DND-41 (cell line): ENCODE data around the gene KMT5C.

Experiments used
- ATAC-seq: fragments of 200-7000 bp; cut with Tn5 transposase; 3 replicates; pipeline ENCODE4 v1.9.1; 2021; ENCODE audit warnings: low read depth; ENCODE audit not compliant: insufficient read depth
- DNase-seq: peaks from one replicate; pipeline ENCODE4 v3.0.0-alpha.2; 2020
- H2AFZ ChIP-seq: 2 replicates; pipeline ENCODE4 v1.6.0; 2012; ENCODE audit warnings: low read depth, low read length
- H3K27ac ChIP-seq: 2 replicates; pipeline ENCODE4 v1.5.1; 2012; ENCODE audit warnings: low read length, inconsistent platforms
- H3K27me3 ChIP-seq: fragments of 200-600 bp; sonication (generic); 2 replicates; pipeline ENCODE4 v1.6.0; 2012; ENCODE audit warnings: low read length, mild to moderate bottlenecking, inconsistent platforms; ENCODE audit not compliant: insufficient read depth, poor library complexity
- H3K36me3 ChIP-seq: 2 replicates; pipeline ENCODE4 v1.5.1; 2012; ENCODE audit warnings: low read length, inconsistent platforms; ENCODE audit not compliant: insufficient read depth
- H3K4me1 ChIP-seq: 2 replicates; pipeline ENCODE4 v1.5.1; 2012; ENCODE audit warnings: mild to moderate bottlenecking, low read length; ENCODE audit not compliant: insufficient read depth
- H3K4me2 ChIP-seq: 2 replicates; pipeline ENCODE4 v1.6.0; 2012; ENCODE audit warnings: mild to moderate bottlenecking, moderate library complexity, low read length, inconsistent platforms; ENCODE audit not compliant: insufficient read depth
- H3K4me3 ChIP-seq, 2 experiments: fragments of 200-600 bp in 1 of 2; shearing (Covaris generic) in 1 of 2; 2 replicates each; pipeline ENCODE4 v1.5.1; 2012 to 2016; ENCODE audit warnings: inconsistent platforms in 2 of 2, low read length in 2 of 2, mild to moderate bottlenecking in 2 of 2, low read depth in 1 of 2, moderate library complexity in 1 of 2
- H3K79me2 ChIP-seq: 2 replicates; pipeline ENCODE4 v1.6.0; 2012; ENCODE audit warnings: low read length, inconsistent platforms; ENCODE audit not compliant: insufficient read depth
- H3K9ac ChIP-seq: 2 replicates; pipeline ENCODE4 v1.6.0; 2012; ENCODE audit warnings: low read depth, mild to moderate bottlenecking, inconsistent platforms, low read length, moderate library complexity
- H3K9me3 ChIP-seq: 2 replicates; pipeline ENCODE4 v1.5.1; 2012; ENCODE audit warnings: low read length, moderate library complexity, mild to moderate bottlenecking, inconsistent platforms; ENCODE audit not compliant: insufficient read depth, severe bottlenecking
- H4K20me1 ChIP-seq: 2 replicates; pipeline ENCODE4 v1.6.0; 2012; ENCODE audit warnings: low read length; ENCODE audit not compliant: insufficient read depth
- EZH2 ChIP-seq: IDR thresholded peaks from 3 replicates; pipeline ENCODE4 v1.6.1; 2012; ENCODE audit warnings: borderline replicate concordance, low read depth, mild to moderate bottlenecking, moderate library complexity, low read length, inconsistent platforms; ENCODE audit not compliant: severe bottlenecking
- TF ChIP-seq, protein P1 (sequence below): IDR thresholded peaks from 2 replicates; pipeline ENCODE4 v1.5.1; 2012; ENCODE audit warnings: borderline replicate concordance, low read length, moderate library complexity, mild to moderate bottlenecking; ENCODE audit not compliant: poor library complexity, severe bottlenecking; ENCODE audit errors: extremely low read depth

KMT5C gene

DNA sequence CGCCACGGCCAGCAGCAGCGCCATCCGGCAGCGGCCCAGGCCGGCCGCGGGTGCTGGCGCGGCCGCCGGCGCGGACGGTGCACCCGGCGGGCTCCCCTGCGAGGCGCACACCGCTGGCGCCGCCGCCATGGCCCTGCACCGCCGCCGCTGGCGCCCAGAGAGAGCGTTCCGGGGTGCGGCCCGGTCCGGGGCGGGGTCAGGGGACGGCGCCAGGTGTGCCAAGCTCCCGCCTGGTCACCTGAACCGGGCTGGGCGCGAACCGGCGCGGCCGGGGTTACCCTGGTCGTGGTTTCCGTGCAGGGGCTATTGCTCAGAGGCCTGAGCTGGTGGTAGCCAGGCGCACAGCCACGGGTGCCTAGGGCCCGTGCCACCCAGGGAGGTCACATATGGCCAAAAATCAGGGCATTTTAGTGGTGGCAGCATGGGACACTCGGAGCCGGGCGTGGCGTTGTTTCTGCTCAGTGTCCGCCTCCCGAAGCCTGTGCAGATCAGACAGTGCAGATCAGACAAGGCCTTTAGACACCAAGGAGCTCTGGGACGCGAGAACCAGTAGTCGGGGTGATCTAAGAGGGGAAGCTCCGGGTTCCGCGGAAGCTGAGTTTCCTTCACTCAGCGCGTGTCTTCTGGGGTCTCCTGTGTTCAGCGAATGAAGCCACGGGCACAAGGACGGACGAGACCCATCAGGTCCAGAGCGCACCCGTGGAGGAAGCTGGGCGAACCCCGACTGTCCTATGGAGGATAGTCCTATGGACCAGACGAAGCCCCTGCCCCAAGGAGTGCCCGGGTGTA is 44.6 kb downstream of the KMT5C start, which contains the start of gene TMEM238:
TSS of gene TMEM238 (minus strand) at position 162 of the 789 bp plus-strand sequence. CDS start at position 129, 33 bp downstream.
- TF ChIP-seq, protein P1, sequence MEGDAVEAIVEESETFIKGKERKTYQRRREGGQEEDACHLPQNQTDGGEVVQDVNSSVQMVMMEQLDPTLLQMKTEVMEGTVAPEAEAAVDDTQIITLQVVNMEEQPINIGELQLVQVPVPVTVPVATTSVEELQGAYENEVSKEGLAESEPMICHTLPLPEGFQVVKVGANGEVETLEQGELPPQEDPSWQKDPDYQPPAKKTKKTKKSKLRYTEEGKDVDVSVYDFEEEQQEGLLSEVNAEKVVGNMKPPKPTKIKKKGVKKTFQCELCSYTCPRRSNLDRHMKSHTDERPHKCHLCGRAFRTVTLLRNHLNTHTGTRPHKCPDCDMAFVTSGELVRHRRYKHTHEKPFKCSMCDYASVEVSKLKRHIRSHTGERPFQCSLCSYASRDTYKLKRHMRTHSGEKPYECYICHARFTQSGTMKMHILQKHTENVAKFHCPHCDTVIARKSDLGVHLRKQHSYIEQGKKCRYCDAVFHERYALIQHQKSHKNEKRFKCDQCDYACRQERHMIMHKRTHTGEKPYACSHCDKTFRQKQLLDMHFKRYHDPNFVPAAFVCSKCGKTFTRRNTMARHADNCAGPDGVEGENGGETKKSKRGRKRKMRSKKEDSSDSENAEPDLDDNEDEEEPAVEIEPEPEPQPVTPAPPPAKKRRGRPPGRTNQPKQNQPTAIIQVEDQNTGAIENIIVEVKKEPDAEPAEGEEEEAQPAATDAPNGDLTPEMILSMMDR = peak; percentile 2
- no peak for TF ChIP-seq EZH2
- DNase-seq = peak; percentile 60
- peaks cover 72% of the 10 kb centered on the region for H3K79me2 ChIP-seq

DNA sequence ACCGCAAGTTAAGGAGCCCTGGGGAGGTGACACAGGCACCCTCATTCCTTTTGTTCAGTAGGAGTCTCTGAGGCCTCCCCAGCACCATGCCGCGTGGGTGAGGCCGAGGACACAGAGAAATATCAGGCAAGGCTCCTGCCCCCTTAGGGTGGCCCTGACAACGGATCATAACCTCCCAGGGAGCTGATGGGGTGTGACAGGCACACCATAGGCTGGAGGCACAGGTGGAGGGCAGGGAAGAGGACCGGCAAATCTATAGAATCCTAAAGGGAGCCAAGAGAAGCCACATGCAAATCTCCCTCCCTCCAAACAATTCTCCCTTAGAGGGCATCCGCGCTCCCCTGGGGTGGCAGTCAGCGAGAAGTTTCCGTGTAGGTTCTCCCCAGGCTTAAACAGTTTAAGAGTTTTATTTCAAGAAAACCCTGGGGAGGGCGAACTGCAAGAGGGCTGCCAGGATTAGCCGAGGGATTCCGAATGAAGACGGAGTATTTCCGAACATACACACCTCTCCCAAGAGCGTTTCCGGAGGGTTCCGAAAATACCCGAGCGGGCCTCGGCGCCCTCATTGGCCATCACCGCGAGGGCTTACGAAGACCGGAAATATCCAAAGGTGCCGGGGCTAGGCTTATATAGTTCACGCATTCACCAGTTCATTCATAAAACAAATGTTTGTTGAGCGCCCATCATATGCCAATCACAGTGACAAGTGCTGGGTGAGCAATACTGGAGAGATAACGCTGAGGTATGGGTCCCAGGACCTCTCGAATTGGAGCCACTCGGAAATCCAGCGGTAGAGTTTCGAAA is 45.4 kb downstream of the KMT5C start:
- Histone ChIP-seq H2AFZ (peak overlapping the region; percentile 81), H3K9me3 (no peaks in the 10 kb centered on the region), H3K36me3 (peaks cover 42% of the 10 kb centered on the region), H3K4me2 (peak overlapping the region; percentile 98), H4K20me1 (peaks cover 43% of the 10 kb centered on the region), H3K27ac (peak overlapping the region; percentile 93), H3K9ac (peak overlapping the region; percentile 82), H3K27me3 (no peaks in the 10 kb centered on the region), H3K79me2 (peaks cover 77% of the 10 kb centered on the region), H3K4me1 (peaks cover 63% of the 10 kb centered on the region), H3K4me3 (peak overlapping the region; percentile 43 to 69)
- no peak for TF ChIP-seq EZH2
- TF ChIP-seq, protein P1 = no peak
- DNase-seq (peak; percentile 97), ATAC-seq (peak; percentile 82)

More for the DNA sequence above, 44.6 kb downstream of the KMT5C start, which contains the start of gene TMEM238:
- peak within 1 kb of the TSS; percentile 43 to 69 for H3K4me3 ChIP-seq
- peak within 1 kb of the TSS; percentile 98 for H3K4me2 ChIP-seq
- ATAC-seq = peak; percentile 4
- peaks cover 35% of the 10 kb centered on the region for H4K20me1 ChIP-seq
- peak within 1 kb of the TSS; percentile 93 for H3K27ac ChIP-seq
- peaks cover 34% of the 10 kb centered on the region for H3K36me3 ChIP-seq
- H3K27me3 ChIP-seq = no peaks in the 10 kb centered on the region
- no peaks in the 10 kb centered on the region for H3K9me3 ChIP-seq
- peak within 1 kb of the TSS; percentile 82 for H3K9ac ChIP-seq
- H2AFZ ChIP-seq = peak within 1 kb of the TSS; percentile 84
- H3K4me1 ChIP-seq = peaks cover 60% of the 10 kb centered on the region

DNA sequence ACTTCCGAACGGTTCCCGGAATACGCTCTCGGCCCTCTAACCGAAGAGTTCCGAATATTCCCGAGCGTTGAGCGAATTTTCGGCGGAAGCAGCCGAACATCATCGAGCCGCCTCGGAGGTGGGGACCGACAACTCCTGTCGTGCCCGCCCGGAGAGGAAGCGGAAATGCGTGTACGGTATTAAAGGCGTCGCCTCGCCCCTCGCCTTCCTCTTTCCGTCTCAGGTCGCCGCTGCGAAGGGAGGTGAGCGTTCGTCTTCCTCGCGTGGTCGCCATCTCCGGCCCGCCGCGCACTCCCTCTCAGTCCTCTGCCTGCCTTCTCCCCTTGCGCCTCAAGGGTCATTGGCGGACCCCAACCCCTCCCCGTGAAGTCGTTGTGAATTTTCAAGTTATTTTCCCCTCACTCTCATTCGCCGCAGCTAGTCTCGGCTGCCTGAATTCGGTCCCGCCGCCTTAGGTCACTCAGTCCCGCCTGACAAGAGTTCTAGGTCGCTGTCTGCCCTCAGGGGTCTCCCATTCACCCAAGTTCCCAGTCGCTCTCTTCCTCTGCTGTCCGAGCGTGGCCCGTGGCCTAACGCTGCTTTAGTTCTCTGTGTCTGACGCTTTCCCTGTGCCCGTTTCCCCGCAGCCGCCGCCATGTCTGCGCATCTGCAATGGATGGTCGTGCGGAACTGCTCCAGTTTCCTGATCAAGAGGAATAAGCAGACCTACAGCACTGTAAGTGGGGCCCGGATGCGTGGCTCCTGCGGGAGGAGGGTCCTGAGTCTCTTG is 46.2 kb downstream of the KMT5C start, which contains the start of gene RPL28:
TSS of gene RPL28 (plus strand) at position 209 of the 769 bp plus-strand sequence. CDS start at position 635, 426 bp downstream.
- peaks cover 48% of the 10 kb centered on the region for H3K36me3 ChIP-seq
- no peaks in the 10 kb centered on the region for H3K9me3 ChIP-seq
- H3K27ac ChIP-seq = peak within 1 kb of the TSS; percentile 93
- peaks cover 77% of the 10 kb centered on the region for H3K79me2 ChIP-seq
- peak within 1 kb of the TSS; percentile 81 for H2AFZ ChIP-seq
- ATAC-seq (peak; percentile 71), DNase-seq (peak; percentile 99)
- peaks cover 63% of the 10 kb centered on the region for H3K4me1 ChIP-seq
- TF ChIP-seq, protein P1 = no peak
- no peak for TF ChIP-seq EZH2
- peak within 1 kb of the TSS; percentile 98 for H3K4me2 ChIP-seq
- H4K20me1 ChIP-seq = peaks cover 51% of the 10 kb centered on the region
- H3K9ac ChIP-seq = peak within 1 kb of the TSS; percentile 82
- H3K27me3 ChIP-seq = no peaks in the 10 kb centered on the region
- H3K4me3 ChIP-seq = peak within 1 kb of the TSS; percentile 45 to 69
